ENCODE data around the gene CRHR1. TPM values are rescaled to one million over a fixed set of nuclear protein-coding genes. Genes with fewer than 3 reads are reported as not detected.

The CRHR1 gene
- total and polyA plus RNA-seq, 2 donors = 0.09 to 0.26 TPM

- no peak for DNase-seq (ENCODE audit: extremely low spot score)
- H3K4me1 ChIP-seq (ENCODE audit: insufficient read depth) = no peaks in the 10 kb centered on the region
- H3K4me3 ChIP-seq (ENCODE audit: low read depth, low read length) = no peak overlapping the region
- H3K36me3 ChIP-seq (ENCODE audit: insufficient read depth) = no peaks in the 10 kb centered on the region
- H3K27ac ChIP-seq (ENCODE audit: low read depth) = no peak overlapping the region
- WGBS = 78% methylated on average over 5 of the region's 5 CpGs
These were observed 87.6 kb downstream of the CRHR1 start for GRCh38 chr17:45871718-45872117.

DNA sequence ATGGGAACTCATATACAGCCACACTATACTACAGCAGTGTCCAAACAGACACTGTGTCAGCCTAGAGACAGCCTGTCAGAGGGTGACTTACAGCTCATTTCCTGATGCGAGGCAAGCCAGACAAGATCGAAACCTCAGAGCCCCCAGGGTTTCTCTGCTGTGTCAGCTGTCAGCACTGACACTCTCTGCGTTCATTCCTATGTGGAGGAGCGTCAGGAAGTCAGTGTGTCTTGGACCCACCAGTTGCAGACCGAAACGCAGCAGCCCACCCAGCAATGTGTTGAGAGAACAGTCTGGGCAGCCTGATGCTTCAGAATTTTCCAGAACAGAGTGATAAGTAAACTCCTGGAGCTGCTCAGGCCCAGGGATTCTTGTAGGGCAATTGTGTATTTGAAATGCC is 89.6 kb downstream of the CRHR1 start:
- H3K36me3 ChIP-seq (ENCODE audit: insufficient read depth) = no peaks in the 10 kb centered on the region
- no peaks in the 10 kb centered on the region for H3K4me1 ChIP-seq (ENCODE audit: insufficient read depth)
- no peak for DNase-seq (ENCODE audit: extremely low spot score)
- no peak overlapping the region for H3K27ac ChIP-seq (ENCODE audit: low read depth)
- no peak overlapping the region for H3K4me3 ChIP-seq (ENCODE audit: low read depth, low read length)
- 13% methylated on average over 6 of the region's 6 CpGs for WGBS

DNA sequence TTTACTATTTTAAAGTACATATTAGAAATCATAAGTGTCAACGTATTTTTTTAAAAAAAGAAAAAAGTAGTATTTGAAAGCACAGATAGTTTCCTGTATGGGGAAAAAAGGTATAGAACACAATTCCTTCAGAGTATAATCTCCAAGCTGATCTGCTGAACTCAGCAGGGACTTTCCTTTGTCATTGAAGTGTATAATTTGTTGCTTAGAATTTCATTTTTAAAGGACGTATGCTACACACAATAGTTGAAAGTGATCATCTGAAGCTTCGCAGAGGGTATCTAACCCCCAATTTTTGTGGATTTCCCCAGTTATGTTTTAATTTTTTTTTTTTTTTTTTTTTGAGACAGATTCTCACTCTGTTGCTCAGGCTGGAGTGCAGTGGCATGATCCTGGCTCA is 90.0 kb downstream of the CRHR1 start:
- H3K27ac ChIP-seq (ENCODE audit: low read depth) = no peak overlapping the region
- H3K36me3 ChIP-seq (ENCODE audit: insufficient read depth) = no peaks in the 10 kb centered on the region
- DNase-seq (ENCODE audit: extremely low spot score) = no peak
- H3K4me3 ChIP-seq (ENCODE audit: low read depth, low read length) = no peak overlapping the region
- 65% methylated on average over 3 of the region's 3 CpGs for WGBS
- no peaks in the 10 kb centered on the region for H3K4me1 ChIP-seq (ENCODE audit: insufficient read depth)

GRCh38 chr17:45876539-45876938 is 92.4 kb downstream of the CRHR1 start:
- WGBS = 78% methylated on average over 3 of the region's 3 CpGs

DNA sequence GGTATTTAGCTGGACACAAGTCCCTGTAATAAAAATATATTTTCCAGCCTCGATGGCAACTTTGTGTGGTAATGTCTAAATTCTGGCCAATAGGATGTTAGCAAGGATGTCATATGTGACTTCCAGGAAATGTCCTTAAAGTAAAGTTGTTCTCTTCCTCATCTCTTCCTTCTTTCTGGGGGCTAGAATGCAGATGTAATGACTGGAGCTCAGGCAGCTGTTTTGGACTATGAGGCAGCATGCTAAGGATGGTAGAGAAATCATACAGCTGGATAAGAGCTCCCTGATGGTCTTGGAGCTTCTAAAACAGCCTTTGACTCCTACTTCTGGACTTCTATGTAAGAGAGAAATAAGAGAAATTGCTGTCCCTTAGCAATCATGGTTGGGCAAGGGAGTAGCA is 93.3 kb downstream of the CRHR1 start:
- WGBS = 71% methylated on average over 1 of the region's 1 CpG
- no peak overlapping the region for H3K27ac ChIP-seq (ENCODE audit: low read depth)

More at GRCh38 chr17:45876539-45876938, 92.4 kb downstream of the CRHR1 start:
- no peaks in the 10 kb centered on the region for H3K36me3 ChIP-seq (ENCODE audit: insufficient read depth)
- no peak overlapping the region for H3K4me3 ChIP-seq (ENCODE audit: low read depth, low read length)
- H3K27ac ChIP-seq (ENCODE audit: low read depth) = no peak overlapping the region
- DNase-seq (ENCODE audit: extremely low spot score) = no peak
- no peaks in the 10 kb centered on the region for H3K4me1 ChIP-seq (ENCODE audit: insufficient read depth)

GRCh38 chr17:45883063-45883462 is 98.9 kb downstream of the CRHR1 start:
- H3K36me3 ChIP-seq (ENCODE audit: insufficient read depth) = no peaks in the 10 kb centered on the region
- whole genome bisulfite sequencing = 93% methylated on average over 2 of the region's 2 CpGs
- no peak overlapping the region for H3K4me3 ChIP-seq (ENCODE audit: low read depth, low read length)
- no peaks in the 10 kb centered on the region for H3K4me1 ChIP-seq (ENCODE audit: insufficient read depth)
- no peak overlapping the region for H3K27ac ChIP-seq (ENCODE audit: low read depth)
- DNase-seq (ENCODE audit: extremely low spot score) = no peak

More for the DNA sequence above, 93.3 kb downstream of the CRHR1 start:
- no peaks in the 10 kb centered on the region for H3K36me3 ChIP-seq (ENCODE audit: insufficient read depth)
- no peak for DNase-seq (ENCODE audit: extremely low spot score)
- H3K4me3 ChIP-seq (ENCODE audit: low read depth, low read length) = no peak overlapping the region
- no peaks in the 10 kb centered on the region for H3K4me1 ChIP-seq (ENCODE audit: insufficient read depth)

Other genes with a start within 250 kb of the CRHR1 start
- not detected for gene SPPL2C, start 60.6 kb downstream of the CRHR1 start, total RNA-seq
- gene SPPL2C, start 60.6 kb downstream of the CRHR1 start, polyA plus RNA-seq = not detected
- 3.4 TPM for gene MAPT, start 110.2 kb downstream of the CRHR1 start, total RNA-seq
- 21.1 TPM for gene MAPT, start 110.2 kb downstream of the CRHR1 start, polyA plus RNA-seq
- not detected for gene STH, start 214.9 kb downstream of the CRHR1 start, total RNA-seq
- gene STH, start 214.9 kb downstream of the CRHR1 start, polyA plus RNA-seq = not detected